B cell (primary cell): ENCODE measurements around the gene ELF4. TPM values are rescaled to one million over a fixed set of nuclear protein-coding genes. Genes with fewer than 3 reads are reported as not detected.

Experiments
- ATAC-seq: fragments of 200-7000 bp; cut with Tn5 transposase; one replicate; pipeline ENCODE4 v1.10.0; 2021; ENCODE audit warnings: low read depth, mild to moderate bottlenecking, moderate number of reproducible peaks, moderate library complexity
- CTCF ChIA-PET: fragments of 350-600 bp; sonication (Branson Sonifier 250); formaldehyde crosslinking; loops from one replicate; lab custom pipeline; 2021; ENCODE audit warnings: antibody characterized with exemption, inconsistent platforms; lab: Charles Lee
- POLR2A ChIA-PET: fragments of 350-600 bp; sonication (Branson Sonifier 250); formaldehyde crosslinking; loops from one replicate; lab custom pipeline; 2021; ENCODE audit warnings: antibody characterized with exemption; lab: Charles Lee
- DNase-seq: peaks from one replicate; pipeline ENCODE4 v3.0.0; 2013
- H2AFZ ChIP-seq: 2 replicates; pipeline ENCODE4 v1.6.1; 2012; ENCODE audit warnings: mild to moderate bottlenecking, low read depth, low read length; ENCODE audit not compliant: insufficient read depth, poor library complexity, severe bottlenecking
- H3K27ac ChIP-seq, 2 donors: 1 replicate in 1 of 2; 2 replicates in 1 of 2; pipeline ENCODE4 v1.5.1; 2012 to 2013; ENCODE audit warnings: low read length in 2 of 2, mild to moderate bottlenecking in 2 of 2, moderate library complexity in 1 of 2
- H3K27me3 ChIP-seq, 4 experiments: fragments of 200-600 bp in 1 of 4; sonication (generic) in 1 of 4; replicated peaks in 1 of 4; 1 replicate in 2 of 4; 2 replicates in 2 of 4; pipeline versions ENCODE4 v1.6.1 to v1.7.0; 2013 to 2016; ENCODE audit warnings: low read length in 3 of 4, mild to moderate bottlenecking in 2 of 4, mixed read lengths in 1 of 4, moderate library complexity in 1 of 4; ENCODE audit not compliant: insufficient read depth in 4 of 4, control insufficient read depth in 3 of 4; ENCODE audit errors: control extremely low read depth in 1 of 4
- H3K36me3 ChIP-seq, 2 experiments: replicated peaks in 1 of 2; 1 replicate in 1 of 2; 2 replicates in 1 of 2; pipeline versions ENCODE4 v1.6.1 to v1.7.1; 2013; ENCODE audit warnings: low read length in 1 of 2; ENCODE audit not compliant: insufficient read depth in 2 of 2, control insufficient read depth in 1 of 2; ENCODE audit errors: control extremely low read depth in 1 of 2, extremely low read depth in 1 of 2
- H3K4me1 ChIP-seq, 2 donors: fragments of 200-600 bp in 1 of 2; sonication (generic) in 1 of 2; 1 replicate in 1 of 2; 2 replicates in 1 of 2; pipeline versions ENCODE4 v1.5.1 to v1.6.1; 2013 to 2017; ENCODE audit warnings: low read length in 2 of 2; ENCODE audit not compliant: control insufficient read depth in 2 of 2, insufficient read depth in 2 of 2
- H3K4me2 ChIP-seq: replicated peaks from 2 replicates; pipeline ENCODE3; 2012; ENCODE audit warnings: mild to moderate bottlenecking, low read depth, low read length; ENCODE audit not compliant: poor library complexity, severe bottlenecking
- H3K4me3 ChIP-seq, 5 experiments: fragments of 200-600 bp in 1 of 5; sonication (generic) in 1 of 5; 1 replicate in 3 of 5; 2 replicates in 2 of 5; pipeline versions ENCODE4 v1.5.1 to v1.7.0; 2011 to 2016; ENCODE audit warnings: low read length in 4 of 5, mild to moderate bottlenecking in 4 of 5, low read depth in 2 of 5, control low read depth in 1 of 5, moderate library complexity in 1 of 5; ENCODE audit not compliant: insufficient read depth in 1 of 5; ENCODE audit errors: control extremely low read depth in 1 of 5, extremely low read depth in 1 of 5
- H3K79me2 ChIP-seq: fragments of 200-600 bp; sonication (generic); one replicate; pipeline ENCODE4 v1.6.0; 2016; ENCODE audit warnings: low read length; ENCODE audit not compliant: control insufficient read depth, insufficient read depth
- H3K9ac ChIP-seq: fragments of 200-600 bp; sonication (generic); 2 replicates; pipeline ENCODE4 v1.6.1; 2017; ENCODE audit warnings: mild to moderate bottlenecking, low read length, moderate library complexity
- H3K9me3 ChIP-seq, 3 donors: one replicate each; pipeline versions ENCODE4 v1.6.1 to v1.7.1; 2013; ENCODE audit warnings: low read length in 2 of 3; ENCODE audit not compliant: control insufficient read depth in 2 of 3, insufficient read depth in 1 of 3; ENCODE audit errors: control extremely low read depth in 1 of 3
- H4K20me1 ChIP-seq: 2 replicates; pipeline ENCODE4 v1.6.0; 2012; ENCODE audit warnings: mild to moderate bottlenecking, low read length; ENCODE audit not compliant: insufficient read depth, control insufficient read depth, poor library complexity, severe bottlenecking
- H3K27ac Mint-ChIP-seq: one replicate; pipeline ENCODE4 v1.8.0; 2021; ENCODE audit warnings: mixed read lengths
- H3K27me3 Mint-ChIP-seq: one replicate; pipeline ENCODE4 v1.8.0; 2021; ENCODE audit warnings: mixed read lengths
- H3K4me1 Mint-ChIP-seq: one replicate; pipeline ENCODE4 v1.8.0; 2021; ENCODE audit warnings: mixed read lengths
- H3K4me3 Mint-ChIP-seq: one replicate; pipeline ENCODE4 v1.8.0; 2021; ENCODE audit warnings: mixed read lengths
- H3K9me3 Mint-ChIP-seq: one replicate; pipeline ENCODE4 v1.8.0; 2022; ENCODE audit warnings: mixed read lengths; ENCODE audit not compliant: insufficient read depth
- EZH2 ChIP-seq: IDR thresholded peaks from 2 replicates; pipeline ENCODE4 v1.6.1; 2012; ENCODE audit warnings: borderline replicate concordance, low read depth, mild to moderate bottlenecking, moderate library complexity, low read length; ENCODE audit not compliant: insufficient read depth, poor library complexity, severe bottlenecking
- WGBS: methylation state at CpG from one replicate; pipeline ENCODE4 v1.1.5; 2013; ENCODE audit warnings: missing lambda C conversion rate; ENCODE audit not compliant: insufficient coverage; 5-methylcytosine and 5-hydroxymethylcytosine counted together
- intact Hi-C: fragments of 100-400 bp; cut with micrococcal nuclease; formaldehyde crosslinking; loops from one replicate; pipeline ENCODE4 v1.10.0; 2022
- polyA plus RNA-seq: library from polyadenylated mRNA; depleted of rRNA; stranded (reverse); fragments of >200 nt; gene quantifications from 2 replicates; pipeline ENCODE4 v1.2.3, GENCODE V29; 2012
- total RNA-seq, 2 donors: library from RNA; stranded (reverse); fragments of 120-200 nt in 1 of 2; gene quantifications; 1 replicate in 1 of 2; 2 replicates in 1 of 2; pipeline versions ENCODE4 v1.2.3 to v1.2.4, GENCODE V29; 2013 to 2022
- TF ChIP-seq, protein P1 (sequence below): fragments of 200-600 bp; IDR thresholded peaks from one replicate; pipeline ENCODE4 v1.8.0; 2022; ENCODE audit warnings: antibody characterized with exemption, mild to moderate bottlenecking

The ELF4 gene
- total and polyA plus RNA-seq, 2 donors (not counting 1 experiment from before 2014, with no cell fraction given), result 24.7 to 26.3 TPM

DNA sequence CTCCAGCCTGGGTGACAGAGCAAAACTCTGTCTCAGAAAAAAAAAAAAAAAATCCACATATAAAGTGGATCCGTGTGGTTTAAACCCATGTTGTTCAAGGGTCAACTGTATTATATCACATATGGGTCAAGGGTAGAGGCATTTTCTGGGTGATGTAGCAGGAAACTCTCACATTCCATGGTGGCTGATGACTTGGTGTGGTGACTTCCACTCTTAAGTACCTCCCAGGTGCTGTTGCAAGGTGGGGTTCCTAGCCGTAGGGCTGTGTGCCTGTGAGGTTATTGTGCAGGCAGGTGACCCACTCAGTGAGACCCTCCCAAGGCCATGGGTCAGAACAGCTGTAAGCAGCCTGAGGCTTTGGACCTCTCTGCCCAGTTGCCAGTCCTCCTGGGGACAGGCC is 17.0 kb downstream of the ELF4 start:
- WGBS, result no CpG with 5 or more reads among the region's 2 CpGs
- peaks cover 16% of the 10 kb centered on the region for H4K20me1 ChIP-seq
- no peaks in the 10 kb centered on the region for H3K27me3 Mint-ChIP-seq
- ChIA-PET CTCF (no interaction called here), POLR2A (no interaction called here)
- H3K79me2 ChIP-seq, result peaks cover 56% of the 10 kb centered on the region
- DNase-seq (no peak), ATAC-seq (no peak)
- no peaks in the 10 kb centered on the region for H3K36me3 ChIP-seq
- intact Hi-C loops, result no loop called here
- no peak overlapping the region for H3K4me2 ChIP-seq
- TF ChIP-seq, protein P1, sequence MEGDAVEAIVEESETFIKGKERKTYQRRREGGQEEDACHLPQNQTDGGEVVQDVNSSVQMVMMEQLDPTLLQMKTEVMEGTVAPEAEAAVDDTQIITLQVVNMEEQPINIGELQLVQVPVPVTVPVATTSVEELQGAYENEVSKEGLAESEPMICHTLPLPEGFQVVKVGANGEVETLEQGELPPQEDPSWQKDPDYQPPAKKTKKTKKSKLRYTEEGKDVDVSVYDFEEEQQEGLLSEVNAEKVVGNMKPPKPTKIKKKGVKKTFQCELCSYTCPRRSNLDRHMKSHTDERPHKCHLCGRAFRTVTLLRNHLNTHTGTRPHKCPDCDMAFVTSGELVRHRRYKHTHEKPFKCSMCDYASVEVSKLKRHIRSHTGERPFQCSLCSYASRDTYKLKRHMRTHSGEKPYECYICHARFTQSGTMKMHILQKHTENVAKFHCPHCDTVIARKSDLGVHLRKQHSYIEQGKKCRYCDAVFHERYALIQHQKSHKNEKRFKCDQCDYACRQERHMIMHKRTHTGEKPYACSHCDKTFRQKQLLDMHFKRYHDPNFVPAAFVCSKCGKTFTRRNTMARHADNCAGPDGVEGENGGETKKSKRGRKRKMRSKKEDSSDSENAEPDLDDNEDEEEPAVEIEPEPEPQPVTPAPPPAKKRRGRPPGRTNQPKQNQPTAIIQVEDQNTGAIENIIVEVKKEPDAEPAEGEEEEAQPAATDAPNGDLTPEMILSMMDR, result no peak
- no peak for TF ChIP-seq EZH2
- H3K9me3 ChIP-seq, result no peaks in the 10 kb centered on the region
- H2AFZ ChIP-seq, result no peak overlapping the region
- no peaks in the 10 kb centered on the region for H3K27me3 ChIP-seq
- H3K4me1 ChIP-seq, result peaks cover 39 to 66% of the 10 kb centered on the region in 2 donors
- peak overlapping the region; percentile 32 for H3K27ac Mint-ChIP-seq
- H3K27ac ChIP-seq, result no peak overlapping the region
- H3K9me3 Mint-ChIP-seq, result no peaks in the 10 kb centered on the region
- no peak overlapping the region for H3K9ac ChIP-seq
- no peak overlapping the region for H3K4me3 ChIP-seq
- H3K4me1 Mint-ChIP-seq, result peaks cover 51% of the 10 kb centered on the region
- H3K4me3 Mint-ChIP-seq, result no peak overlapping the region

DNA sequence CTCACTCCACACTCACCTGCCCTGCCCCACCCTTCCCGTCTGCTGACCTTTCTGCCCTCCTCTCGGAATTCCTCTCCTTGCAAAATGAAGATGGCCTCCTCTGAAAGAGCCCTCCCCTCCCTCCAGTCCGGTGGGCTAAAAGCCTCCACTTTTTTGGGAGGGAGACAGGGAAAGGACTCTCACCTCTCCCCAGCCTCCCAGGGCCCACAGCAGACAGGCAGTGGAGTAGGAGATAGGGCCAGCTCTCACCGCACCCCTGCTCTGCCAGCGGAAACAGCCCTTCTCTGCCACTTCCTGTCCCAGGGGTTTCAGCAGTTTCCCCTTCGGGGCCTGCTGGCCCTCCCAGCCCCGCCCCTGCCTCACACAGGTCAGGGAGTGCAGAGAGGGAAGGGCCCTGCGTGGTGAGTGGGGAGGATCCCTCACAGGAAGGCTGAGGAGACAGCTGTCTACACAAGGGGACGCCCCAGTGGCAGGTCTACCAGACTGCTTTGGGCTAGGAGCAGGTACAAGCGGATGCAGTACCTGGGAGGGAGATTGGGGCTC is 18.2 kb downstream of the ELF4 start:
- Mint-ChIP-seq H3K9me3 (no peaks in the 10 kb centered on the region), H3K4me3 (peak overlapping the region; percentile 88), H3K27me3 (no peaks in the 10 kb centered on the region), H3K27ac (peak overlapping the region; percentile 95), H3K4me1 (peaks cover 55% of the 10 kb centered on the region)
- intact Hi-C loops, result loop anchor here (1.0 kb wide), 2 partner anchors 8 to 17 kb away; no protein-coding TSS in a partner anchor
- peak overlapping the region; percentile 75 to 81 for H3K27ac ChIP-seq
- TF ChIP-seq EZH2, result no peak
- TF ChIP-seq, protein P1, result peak; percentile 14
- H3K79me2 ChIP-seq, result peaks cover 57% of the 10 kb centered on the region
- POLR2A ChIA-PET, result interaction anchor here (0.6 to 1.7 kb wide), 4 partner anchors 10 to 413 kb away, joined by 3 to 9 read pairs (median 6); no protein-coding TSS in a partner anchor
- H3K4me1 ChIP-seq, result peaks cover 43 to 70% of the 10 kb centered on the region in 2 donors
- peak; percentile 92 for DNase-seq
- H4K20me1 ChIP-seq, result peaks cover 11% of the 10 kb centered on the region
- peak overlapping the region; percentile 78 for H3K4me2 ChIP-seq
- no peaks in the 10 kb centered on the region for H3K36me3 ChIP-seq
- WGBS, result 0% methylated on average over 2 of the region's 10 CpGs
- H3K27me3 ChIP-seq, result no peaks in the 10 kb centered on the region
- peak; percentile 96 for ATAC-seq
- no peaks in the 10 kb centered on the region for H3K9me3 ChIP-seq
- peak overlapping the region; percentile 59 for H3K9ac ChIP-seq
- no peak overlapping the region for H2AFZ ChIP-seq
- CTCF ChIA-PET, result interaction anchor here (1.0 to 1.4 kb wide), 4 partner anchors 10 to 17 kb away, joined by 3 to 11 read pairs (median 4); no protein-coding TSS in a partner anchor
- H3K4me3 ChIP-seq, result peak overlapping the region; percentile 1 to 64 (median 49)
